BE2C (cell line): ENCODE data around the gene ITGA1.

ENCODE experiments used
- DNase-seq: peaks from one replicate; pipeline ENCODE4 v3.0.0-alpha.2; 2020
- H3K27me3 ChIP-seq: fragments of 250-450 bp; sonication (Bioruptor Pico); 2 replicates; pipeline ENCODE4 v1.5.1; 2020; ENCODE audit warnings: mild to moderate bottlenecking
- H3K36me3 ChIP-seq: fragments of 250-450 bp; sonication (Bioruptor Pico); 2 replicates; pipeline ENCODE4 v1.5.1; 2020; ENCODE audit warnings: mild to moderate bottlenecking
- H3K4me1 ChIP-seq: fragments of 250-450 bp; sonication (Bioruptor Pico); 2 replicates; pipeline ENCODE4 v1.5.1; 2020
- H3K4me3 ChIP-seq: 2 replicates; pipeline ENCODE4 v1.5.1; 2011; ENCODE audit warnings: low read depth, low read length
- H3K9me3 ChIP-seq: fragments of 250-450 bp; sonication (Bioruptor Pico); 2 replicates; pipeline ENCODE4 v1.5.1; 2020
- TF ChIP-seq, protein P1 (sequence below): IDR thresholded peaks from 2 replicates; pipeline ENCODE4 v1.5.1; 2012; ENCODE audit warnings: mild to moderate bottlenecking, low read depth, low read length

Gene ITGA1

DNA sequence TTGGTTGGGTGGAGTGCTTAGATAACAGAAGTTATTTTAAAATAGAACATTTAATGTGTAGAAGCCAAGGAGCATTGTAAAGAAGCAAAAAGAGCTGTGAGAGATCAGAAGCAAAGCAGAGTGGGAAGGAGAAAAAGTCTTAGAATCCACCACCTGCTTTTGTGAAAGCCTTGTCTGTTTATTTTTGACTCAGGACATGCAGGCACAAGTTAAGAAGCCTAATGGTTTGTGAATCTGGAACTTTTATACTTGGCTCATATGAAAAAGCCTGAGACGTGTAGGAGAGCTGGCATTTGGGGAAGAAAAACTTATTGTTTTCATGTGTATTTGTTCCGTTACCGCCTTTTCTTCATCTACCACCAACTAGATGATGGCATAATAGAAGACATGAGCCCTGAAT is 163.0 kb downstream of the ITGA1 start:
- no peak for DNase-seq
- Histone ChIP-seq H3K4me1 (peaks cover 6% of the 10 kb centered on the region; the same call in 1 of the 2 replicates), H3K9me3 (no peaks in the 10 kb centered on the region), H3K36me3 (no peaks in the 10 kb centered on the region; the same call in 1 of the 2 replicates), H3K27me3 (no peaks in the 10 kb centered on the region), H3K4me3 (no peak overlapping the region)
- TF ChIP-seq, protein P1, sequence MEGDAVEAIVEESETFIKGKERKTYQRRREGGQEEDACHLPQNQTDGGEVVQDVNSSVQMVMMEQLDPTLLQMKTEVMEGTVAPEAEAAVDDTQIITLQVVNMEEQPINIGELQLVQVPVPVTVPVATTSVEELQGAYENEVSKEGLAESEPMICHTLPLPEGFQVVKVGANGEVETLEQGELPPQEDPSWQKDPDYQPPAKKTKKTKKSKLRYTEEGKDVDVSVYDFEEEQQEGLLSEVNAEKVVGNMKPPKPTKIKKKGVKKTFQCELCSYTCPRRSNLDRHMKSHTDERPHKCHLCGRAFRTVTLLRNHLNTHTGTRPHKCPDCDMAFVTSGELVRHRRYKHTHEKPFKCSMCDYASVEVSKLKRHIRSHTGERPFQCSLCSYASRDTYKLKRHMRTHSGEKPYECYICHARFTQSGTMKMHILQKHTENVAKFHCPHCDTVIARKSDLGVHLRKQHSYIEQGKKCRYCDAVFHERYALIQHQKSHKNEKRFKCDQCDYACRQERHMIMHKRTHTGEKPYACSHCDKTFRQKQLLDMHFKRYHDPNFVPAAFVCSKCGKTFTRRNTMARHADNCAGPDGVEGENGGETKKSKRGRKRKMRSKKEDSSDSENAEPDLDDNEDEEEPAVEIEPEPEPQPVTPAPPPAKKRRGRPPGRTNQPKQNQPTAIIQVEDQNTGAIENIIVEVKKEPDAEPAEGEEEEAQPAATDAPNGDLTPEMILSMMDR = no peak

DNA sequence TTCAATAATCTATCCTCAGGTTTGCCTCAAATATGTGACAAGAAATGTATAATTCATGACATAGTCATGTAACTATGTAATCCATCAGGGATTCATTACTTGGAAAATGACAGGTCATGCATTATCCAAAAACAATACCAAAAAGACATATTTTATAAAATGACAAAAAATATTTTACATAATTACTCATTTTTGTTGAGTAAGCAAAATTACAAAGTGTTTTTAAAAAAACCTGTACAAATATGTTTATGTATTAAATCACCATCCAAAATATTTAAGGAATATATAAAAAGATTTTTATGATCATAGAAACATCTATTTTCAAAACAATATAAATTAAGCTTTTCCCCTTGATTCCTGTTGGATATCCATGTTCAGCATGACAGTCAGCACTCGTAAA is 164.8 kb downstream of the ITGA1 start:
- TF ChIP-seq, protein P1 = no peak
- no peak overlapping the region for H3K4me3 ChIP-seq
- no peaks in the 10 kb centered on the region; the same call in 1 of the 2 replicates for H3K36me3 ChIP-seq
- no peak for DNase-seq
- no peaks in the 10 kb centered on the region for H3K27me3 ChIP-seq
- no peaks in the 10 kb centered on the region for H3K9me3 ChIP-seq
- H3K4me1 ChIP-seq = no peaks in the 10 kb centered on the region

DNA sequence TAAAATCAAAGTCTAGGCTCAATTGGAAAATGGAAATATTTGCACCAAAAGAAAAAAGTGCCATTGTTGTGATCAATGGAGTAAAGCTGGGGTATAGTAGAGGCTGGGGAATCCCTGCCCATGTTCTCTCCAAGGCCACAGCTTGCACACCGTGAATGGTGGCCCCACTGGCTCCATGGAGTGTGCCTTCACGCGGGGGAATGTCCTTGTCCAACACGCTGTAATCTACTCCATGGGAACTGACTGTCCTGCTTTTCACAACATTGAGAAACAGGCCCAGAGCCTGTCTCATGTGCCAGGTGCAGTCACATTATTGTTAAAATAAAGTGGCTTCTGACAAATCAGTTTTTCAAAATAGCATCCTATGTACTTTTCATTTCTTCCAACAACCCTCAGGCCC is 168.3 kb downstream of the ITGA1 start:
- TF ChIP-seq, protein P1 = no peak
- no peaks in the 10 kb centered on the region for H3K9me3 ChIP-seq
- H3K4me3 ChIP-seq = no peak overlapping the region

DNA sequence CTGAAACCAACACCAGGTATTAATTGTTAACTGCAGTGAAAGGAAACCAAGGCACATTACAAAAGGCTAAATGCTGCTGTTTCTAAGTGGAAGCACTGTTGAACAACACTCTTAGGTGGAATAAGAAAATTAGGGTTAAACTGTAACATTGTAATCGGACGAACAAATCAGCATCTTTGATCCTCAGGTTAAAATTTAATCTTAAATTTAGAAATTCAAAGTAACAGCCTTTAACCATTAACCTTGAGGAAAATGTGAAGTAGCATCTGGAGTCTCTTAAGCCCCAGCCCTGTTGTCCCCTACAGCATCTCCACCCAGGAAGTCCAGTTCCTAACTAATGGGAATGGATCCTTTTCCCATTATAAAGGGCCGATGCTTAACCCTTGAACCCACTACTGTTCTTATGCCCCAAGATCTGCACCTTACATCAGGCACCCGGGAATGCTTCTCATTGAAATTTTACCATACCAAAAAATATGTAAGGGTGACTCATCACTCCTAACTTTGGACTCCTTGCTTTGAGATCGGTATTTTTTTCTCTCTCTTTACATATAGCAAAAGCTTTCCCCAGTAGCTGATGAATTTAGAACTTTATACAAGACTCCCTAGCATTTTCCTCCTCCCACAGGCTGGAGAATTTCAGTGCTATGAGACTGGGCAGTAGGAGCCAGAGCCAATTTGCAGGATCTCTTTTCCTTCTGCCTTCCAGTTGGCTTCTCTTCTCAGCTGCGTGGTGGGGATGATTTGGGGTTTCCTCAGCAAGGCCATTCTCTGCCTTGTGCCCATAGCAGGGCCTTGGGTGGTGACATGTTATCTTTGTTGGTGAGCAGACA is 169.4 kb downstream of the ITGA1 start:
- Histone ChIP-seq H3K9me3 (no peaks in the 10 kb centered on the region), H3K4me1 (peaks cover 5% of the 10 kb centered on the region; the same call in 1 of the 2 replicates), H3K36me3 (no peaks in the 10 kb centered on the region)

More for the DNA sequence above, 168.3 kb downstream of the ITGA1 start:
- H3K4me1 ChIP-seq = no peaks in the 10 kb centered on the region
- DNase-seq = no peak
- H3K36me3 ChIP-seq = no peaks in the 10 kb centered on the region
- H3K27me3 ChIP-seq = no peaks in the 10 kb centered on the region

DNA sequence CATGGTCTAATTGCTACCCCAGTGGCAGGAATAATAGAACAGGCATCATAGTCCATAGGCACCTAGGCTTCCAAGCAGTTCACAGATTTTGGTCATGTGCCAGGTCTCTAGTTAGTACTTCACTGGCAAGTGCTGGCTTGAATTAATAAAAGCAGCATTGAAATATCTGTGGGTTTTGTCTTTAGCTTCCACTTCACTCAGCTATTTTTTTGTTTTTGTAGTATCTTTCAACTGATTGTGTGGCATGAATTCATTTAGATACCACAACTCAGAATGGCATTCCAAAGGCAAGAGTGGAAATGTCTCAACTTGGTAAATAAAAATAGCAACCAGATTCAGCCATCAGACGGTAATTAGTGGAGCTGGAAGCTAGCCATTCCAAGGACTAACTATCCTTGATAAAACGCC is 173.6 kb downstream of the ITGA1 start:
- Histone ChIP-seq H3K4me1 (peaks cover 5% of the 10 kb centered on the region; the same call in 1 of the 2 replicates), H3K36me3 (no peaks in the 10 kb centered on the region), H3K27me3 (no peaks in the 10 kb centered on the region), H3K4me3 (no peak overlapping the region), H3K9me3 (no peaks in the 10 kb centered on the region)
- peak; percentile 23 for DNase-seq
- TF ChIP-seq, protein P1 = no peak

More for the DNA sequence above, 169.4 kb downstream of the ITGA1 start:
- TF ChIP-seq, protein P1 = no peak
- no peak for DNase-seq
- no peak overlapping the region for H3K4me3 ChIP-seq
- H3K27me3 ChIP-seq = no peaks in the 10 kb centered on the region

DNA sequence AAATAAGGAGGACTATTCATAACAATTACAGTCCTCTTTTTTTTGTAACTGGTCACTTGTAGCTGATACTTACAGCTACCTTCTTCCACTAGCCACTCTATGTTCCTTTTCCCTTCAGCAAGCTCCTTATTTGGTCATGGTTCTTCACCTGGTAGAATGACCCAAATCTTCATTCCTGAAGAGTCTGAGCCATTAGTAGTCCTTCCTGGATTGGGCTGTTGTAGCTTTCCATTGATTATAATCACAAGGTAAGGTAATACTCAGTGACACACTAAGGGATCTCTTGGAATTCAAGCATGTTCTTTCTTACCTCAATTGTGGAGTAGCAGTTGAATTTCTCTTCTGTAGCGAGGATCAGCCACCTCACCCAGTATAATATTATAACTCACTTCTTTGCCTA is 175.9 kb downstream of the ITGA1 start:
- peaks cover 5% of the 10 kb centered on the region; the same call in 1 of the 2 replicates for H3K4me1 ChIP-seq
- no peaks in the 10 kb centered on the region for H3K36me3 ChIP-seq
- no peaks in the 10 kb centered on the region for H3K9me3 ChIP-seq
- no peaks in the 10 kb centered on the region for H3K27me3 ChIP-seq
- no peak overlapping the region for H3K4me3 ChIP-seq
- DNase-seq = no peak
- TF ChIP-seq, protein P1 = no peak
